H1 (cell line): ENCODE data around the gene ASTN2. TPM values are rescaled to one million over a fixed set of nuclear protein-coding genes. Genes with fewer than 3 reads are reported as not detected.

Experiments
- CTCF ChIA-PET: fragments of 300-600 bp; sonication (Branson Sonifier 250); formaldehyde crosslinking; loops from one replicate; lab custom pipeline; 2021; ENCODE audit not compliant: partially characterized antibody; lab: Charles Lee
- POLR2A ChIA-PET: fragments of 300-600 bp; sonication (Branson Sonifier 250); formaldehyde crosslinking; loops from one replicate; lab custom pipeline; 2021; ENCODE audit warnings: inconsistent platforms; ENCODE audit not compliant: partially characterized antibody; lab: Charles Lee
- DNase-seq, 2 experiments: peaks; one replicate each; pipeline versions ENCODE4 v3.0.0 to v3.0.0-alpha.2; 2010 to 2022; ENCODE audit warnings: low spot score in 2 of 2, low read depth in 1 of 2, mixed read lengths in 1 of 2
- FAIRE-seq: peaks from 2 replicates; lab custom pipeline; 2011; peaks lifted over from hg19 to GRCh38; lab: Jason Lieb, UNC
- H2AFZ ChIP-seq: 2 replicates; pipeline ENCODE4 v1.8.1; 2012; ENCODE audit warnings: low read length, inconsistent platforms
- H2AK5ac ChIP-seq: 2 replicates; pipeline ENCODE4 v1.6.1; 2013; ENCODE audit warnings: low read depth, low read length
- H2BK120ac ChIP-seq: replicated peaks from 2 replicates; pipeline ENCODE3; 2013; ENCODE audit warnings: low read depth, low read length, inconsistent platforms
- H2BK12ac ChIP-seq: 2 replicates; pipeline ENCODE4 v1.6.1; 2013; ENCODE audit warnings: low read depth, low read length
- H2BK15ac ChIP-seq: 2 replicates; pipeline ENCODE4 v1.6.1; 2013; ENCODE audit warnings: low read length
- H2BK20ac ChIP-seq: 2 replicates; pipeline ENCODE4 v1.6.1; 2013; ENCODE audit warnings: low read length
- H2BK5ac ChIP-seq: 2 replicates; pipeline ENCODE4 v1.6.1; 2013; ENCODE audit warnings: low read depth, low read length
- H3K14ac ChIP-seq: 2 replicates; pipeline ENCODE4 v1.6.1; 2013; ENCODE audit warnings: inconsistent platforms; ENCODE audit not compliant: insufficient read length
- H3K18ac ChIP-seq: 2 replicates; pipeline ENCODE4 v1.6.1; 2013; ENCODE audit warnings: low read length; ENCODE audit errors: extremely low read depth
- H3K23ac ChIP-seq: 2 replicates; pipeline ENCODE4 v1.6.1; 2013; ENCODE audit warnings: inconsistent platforms; ENCODE audit not compliant: insufficient read length
- H3K23me2 ChIP-seq: 2 replicates; pipeline ENCODE4 v1.6.1; 2013; ENCODE audit warnings: low read depth, low read length
- H3K27ac ChIP-seq: 2 replicates; pipeline ENCODE4 v1.6.1; 2011; ENCODE audit warnings: low read depth, low read length, inconsistent platforms
- H3K27me3 ChIP-seq, 4 experiments: replicated peaks in 1 of 4; 1 replicate in 1 of 4; 2 replicates in 3 of 4; pipeline versions ENCODE4 v1.6.1 to v1.8.1; 2011 to 2013; ENCODE audit warnings: low read length in 3 of 4, mild to moderate bottlenecking in 3 of 4, inconsistent platforms in 2 of 4, mixed read lengths in 2 of 4, moderate library complexity in 1 of 4; ENCODE audit not compliant: control insufficient read depth in 3 of 4, insufficient read depth in 3 of 4; ENCODE audit errors: extremely low read depth in 1 of 4
- H3K36me3 ChIP-seq, 4 experiments: 2 replicates each; pipeline versions ENCODE4 v1.6.1 to v1.8.1; 2011 to 2013; ENCODE audit warnings: mild to moderate bottlenecking in 4 of 4, low read length in 3 of 4, moderate library complexity in 2 of 4, control low read depth in 1 of 4, inconsistent platforms in 1 of 4; ENCODE audit not compliant: insufficient read depth in 4 of 4, control insufficient read depth in 2 of 4
- H3K4ac ChIP-seq: replicated peaks from 2 replicates; pipeline ENCODE3; 2013; ENCODE audit warnings: low read length, low read depth, mixed read lengths, inconsistent platforms; ENCODE audit not compliant: insufficient read length
- H3K4me1 ChIP-seq, 4 experiments: replicated peaks in 1 of 4; 1 replicate in 1 of 4; 2 replicates in 3 of 4; pipeline versions ENCODE4 v1.6.1 to v1.8.1; 2011 to 2013; ENCODE audit warnings: low read length in 3 of 4, inconsistent platforms in 2 of 4, mixed read lengths in 1 of 4; ENCODE audit not compliant: insufficient read depth in 4 of 4, control insufficient read depth in 3 of 4
- H3K4me2 ChIP-seq, 2 experiments: 2 replicates each; pipeline versions ENCODE4 v1.6.1 to v1.8.1; 2011 to 2013; ENCODE audit warnings: low read depth in 2 of 2, low read length in 2 of 2, control low read depth in 1 of 2, inconsistent platforms in 1 of 2, mild to moderate bottlenecking in 1 of 2; ENCODE audit not compliant: insufficient read depth in 1 of 2
- H3K4me3 ChIP-seq, 4 experiments: fragments of 200-600, 300-600 bp in 1 of 4; sonication (generic), shearing (Covaris generic), sonication (Bioruptor Twin) in 1 of 4; 2 replicates each; pipeline versions ENCODE4 v1.5.1 to v1.8.1; 2011 to 2016; ENCODE audit warnings: low read length in 4 of 4, low read depth in 3 of 4, control low read depth in 2 of 4, inconsistent platforms in 2 of 4, mild to moderate bottlenecking in 2 of 4, mixed read lengths in 1 of 4, moderate library complexity in 1 of 4; ENCODE audit not compliant: insufficient read depth in 2 of 4; ENCODE audit errors: extremely low read depth in 1 of 4
- H3K56ac ChIP-seq: replicated peaks from 2 replicates; pipeline ENCODE3; 2013; ENCODE audit warnings: low read depth, mild to moderate bottlenecking, mixed read lengths, low read length, inconsistent platforms; ENCODE audit not compliant: insufficient read length
- H3K79me1 ChIP-seq: 2 replicates; pipeline ENCODE4 v1.6.1; 2013; ENCODE audit warnings: low read depth, low read length, control low read depth
- H3K79me2 ChIP-seq, 2 experiments: 2 replicates each; pipeline versions ENCODE4 v1.6.1 to v1.8.1; 2012 to 2013; ENCODE audit warnings: low read length in 2 of 2, mild to moderate bottlenecking in 2 of 2, inconsistent platforms in 1 of 2; ENCODE audit not compliant: insufficient read depth in 2 of 2, control insufficient read depth in 1 of 2
- H3K9ac ChIP-seq, 4 experiments: replicated peaks in 1 of 4; 1 replicate in 1 of 4; 2 replicates in 3 of 4; pipeline versions ENCODE4 v1.6.1 to v1.8.1; 2011 to 2013; ENCODE audit warnings: low read depth in 3 of 4, low read length in 3 of 4, control low read depth in 2 of 4, mild to moderate bottlenecking in 2 of 4, moderate library complexity in 2 of 4, inconsistent platforms in 1 of 4; ENCODE audit errors: extremely low read depth in 1 of 4
- H3K9me3 ChIP-seq, 2 experiments: 2 replicates each; pipeline versions ENCODE4 v1.6.1 to v1.8.1; 2012 to 2013; ENCODE audit warnings: mild to moderate bottlenecking in 2 of 2, moderate library complexity in 2 of 2, control low read depth in 1 of 2, inconsistent platforms in 1 of 2, low read depth in 1 of 2, low read length in 1 of 2, mixed read lengths in 1 of 2; ENCODE audit not compliant: insufficient read depth in 2 of 2
- H4K20me1 ChIP-seq, 2 experiments: replicated peaks in 1 of 2; 2 replicates each; pipeline versions ENCODE3 to v1.8.1; 2011 to 2013; ENCODE audit warnings: inconsistent platforms in 2 of 2, low read length in 2 of 2, mild to moderate bottlenecking in 1 of 2; ENCODE audit not compliant: insufficient read depth in 2 of 2, control insufficient read depth in 1 of 2
- H4K5ac ChIP-seq: 2 replicates; pipeline ENCODE4 v1.6.1; 2013; ENCODE audit warnings: low read length, low read depth, mixed read lengths, inconsistent platforms; ENCODE audit not compliant: insufficient read length
- H4K8ac ChIP-seq: 2 replicates; pipeline ENCODE4 v1.8.0; 2013; ENCODE audit warnings: mild to moderate bottlenecking, moderate library complexity, low read length, inconsistent platforms; ENCODE audit not compliant: insufficient read depth; ENCODE audit errors: extremely low read depth
- H4K91ac ChIP-seq: replicated peaks from 2 replicates; pipeline ENCODE3; 2013; ENCODE audit warnings: low read length, mixed read lengths, inconsistent platforms; ENCODE audit not compliant: insufficient read length
- BCL11A ChIP-seq, 2 experiments: IDR thresholded peaks; one replicate each; pipeline ENCODE4 v1.6.1; 2011; ENCODE audit warnings: low read depth in 2 of 2, low read length in 2 of 2, mild to moderate bottlenecking in 2 of 2
- BRCA1 ChIP-seq: IDR thresholded peaks from 2 replicates; pipeline ENCODE4 v1.6.1; 2012; ENCODE audit warnings: low read depth, low read length, improper control_type of control experiment
- CBX5 ChIP-seq: fragments of 300-800, 300-1000 bp; sonication (generic); IDR thresholded peaks from 2 replicates; pipeline ENCODE4 v1.7.1; 2016; ENCODE audit warnings: antibody characterized with exemption, low read length, low read depth
- EGR1 ChIP-seq: IDR thresholded peaks from 2 replicates; pipeline ENCODE4 v1.6.1; 2011; ENCODE audit warnings: low read depth, low read length, borderline replicate concordance
- GABPA ChIP-seq: IDR thresholded peaks from 2 replicates; pipeline ENCODE4 v1.6.1; 2011; ENCODE audit warnings: mild to moderate bottlenecking, low read length, moderate library complexity, borderline replicate concordance; ENCODE audit not compliant: insufficient read depth
- JUND ChIP-seq: IDR thresholded peaks from 2 replicates; pipeline ENCODE4 v1.6.1; 2011; ENCODE audit warnings: mild to moderate bottlenecking, improper control_type of control experiment, low read length
- SIX5 ChIP-seq: IDR thresholded peaks from 2 replicates; pipeline ENCODE4 v1.6.1; 2011; ENCODE audit warnings: mild to moderate bottlenecking, low read depth, low read length
- SP1 ChIP-seq: IDR thresholded peaks from 2 replicates; pipeline ENCODE4 v1.6.1; 2011; ENCODE audit warnings: low read depth, low read length
- SP4 ChIP-seq: IDR thresholded peaks from 2 replicates; pipeline ENCODE4 v1.6.1; 2012; ENCODE audit warnings: low read length, inconsistent platforms
- SUZ12 ChIP-seq: fragments of 200-600 bp; sonication (generic); IDR thresholded peaks from 2 replicates; pipeline ENCODE4 v1.6.1; 2012; ENCODE audit warnings: mild to moderate bottlenecking, inconsistent platforms, low read length, moderate library complexity, mixed read lengths
- WGBS, 2 experiments: shearing (Covaris generic) in 1 of 2; methylation state at CpG; one replicate each; pipeline versions ENCODE4 v1.1.6 to v1.1.7; 2013 to 2015; ENCODE audit warnings: low lambda C conversion rate in 2 of 2, mixed read lengths in 2 of 2, inconsistent platforms in 1 of 2, low coverage in 1 of 2, missing lambda C conversion rate in 1 of 2; ENCODE audit not compliant: insufficient replicate concordance in 2 of 2, insufficient coverage in 1 of 2, insufficient read length in 1 of 2; ENCODE audit errors: extremely low coverage in 1 of 2, missing lambda C conversion rate in 1 of 2; 5-methylcytosine and 5-hydroxymethylcytosine counted together
- polyA plus RNA-seq, 7 experiments: library from polyadenylated mRNA; depleted of rRNA in 3 of 7; stranded (reverse) in 5 of 7; unstranded in 2 of 7; fragments of >200 nt in 5 of 7; fragments of 200-250 nt in 2 of 7; gene quantifications; 1 replicate in 5 of 7; 2 replicates in 1 of 7; 4 replicates in 1 of 7; pipeline versions ENCODE4 v1.2.1 to v1.2.3, GENCODE V29; 2011 to 2013; ENCODE audit warnings: missing spikeins in 2 of 7, mixed read lengths in 2 of 7
- total RNA-seq: library from RNA; stranded (reverse); fragmentation: NEBNext Ultra II Directional; extraction: Animal tissue kit (Norgen Biotek cat#: 25700); gene quantifications from 2 replicates; pipeline ENCODE4 v1.2.1, GENCODE V29; 2021
- TF ChIP-seq, protein P1 (sequence below): IDR thresholded peaks from 2 replicates; pipeline ENCODE4 v1.6.1; 2012; ENCODE audit warnings: low read length, inconsistent platforms
- TF ChIP-seq, protein P2 (sequence below): IDR thresholded peaks from 2 replicates; pipeline ENCODE4 v1.6.1; 2011; ENCODE audit warnings: low read length, improper control_type of control experiment

Gene ASTN2
- total and polyA plus RNA-seq, 2 of the 8 experiments (the other 6 are each of a cell fraction or from before 2014, with no cell fraction given): 8.2 to 13.7 TPM

DNA sequence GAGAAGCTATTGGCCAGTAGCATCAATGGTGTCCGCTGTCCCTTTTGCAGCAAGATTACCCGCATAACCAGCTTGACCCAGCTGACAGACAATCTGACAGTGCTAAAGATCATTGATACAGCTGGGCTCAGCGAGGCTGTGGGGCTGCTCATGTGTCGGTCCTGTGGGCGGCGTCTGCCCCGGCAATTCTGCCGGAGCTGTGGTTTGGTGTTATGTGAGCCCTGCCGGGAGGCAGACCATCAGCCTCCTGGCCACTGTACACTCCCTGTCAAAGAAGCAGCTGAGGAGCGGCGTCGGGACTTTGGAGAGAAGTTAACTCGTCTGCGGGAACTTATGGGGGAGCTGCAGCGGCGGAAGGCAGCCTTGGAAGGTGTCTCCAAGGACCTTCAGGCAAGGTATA is 717.0 kb downstream of the ASTN2 start:
- Histone ChIP-seq H3K79me1 (no peaks in the 10 kb centered on the region; the same call in 1 of the 2 replicates), H3K23ac (no peak overlapping the region), H4K8ac (no peak overlapping the region; the same call in 1 of the 2 replicates), H4K5ac (no peak overlapping the region), H3K36me3 (peaks cover 0 to 32% (median 17%) of the 10 kb centered on the region in 4 experiments; a peak in 6 of 8 replicates), H2BK15ac (no peak overlapping the region), H3K23me2 (no peaks in the 10 kb centered on the region), H3K4me1 (no peaks in the 10 kb centered on the region), H3K9me3 (no peaks in the 10 kb centered on the region), H3K14ac (no peak overlapping the region), H3K4me2 (no peak overlapping the region), H4K20me1 (peaks cover 0 to 4% of the 10 kb centered on the region in 2 experiments), H3K79me2 (peaks cover 0 to 7% of the 10 kb centered on the region in 2 experiments; a peak in 1 of 4 replicates), H3K9ac (no peak overlapping the region), H3K27ac (no peak overlapping the region), H2AK5ac (no peak overlapping the region), H3K27me3 (no peaks in the 10 kb centered on the region), H3K4ac (no peak overlapping the region), H3K4me3 (no peak overlapping the region), H3K56ac (no peak overlapping the region), H2BK5ac (no peak overlapping the region), H2BK12ac (no peak overlapping the region), H2AFZ (no peak overlapping the region), H2BK20ac (no peak overlapping the region), H3K18ac (no peak overlapping the region), H4K91ac (no peak overlapping the region), H2BK120ac (no peak overlapping the region)
- ChIA-PET POLR2A (interaction anchor here (0.9 to 1.3 kb wide), 3 partner anchors 9 to 12 kb away, joined by 3 read pairs; no protein-coding TSS in a partner anchor), CTCF (interaction anchor here (1.3 to 2.2 kb wide), 2 partner anchors 9 to 162 kb away, joined by 3 to 7 read pairs; no protein-coding TSS in a partner anchor)
- no peak for FAIRE-seq
- DNase-seq: no peak
- WGBS, 2 experiments: 94% methylated on average over 9 of the region's 16 CpGs; no CpG with 5 or more reads in 1 of the 2 experiments
- TF ChIP-seq SP1 (no peak), SUZ12 (no peak), GABPA (no peak), SIX5 (no peak), BRCA1 (no peak), EGR1 (no peak), SP4 (no peak), JUND (no peak), BCL11A (IDR thresholded peaks at IDR 0.05; ENCODE audit: low read depth in 2 of 2, low read length in 2 of 2) (no peak), CBX5 (no peak)
- TF ChIP-seq, protein P1, sequence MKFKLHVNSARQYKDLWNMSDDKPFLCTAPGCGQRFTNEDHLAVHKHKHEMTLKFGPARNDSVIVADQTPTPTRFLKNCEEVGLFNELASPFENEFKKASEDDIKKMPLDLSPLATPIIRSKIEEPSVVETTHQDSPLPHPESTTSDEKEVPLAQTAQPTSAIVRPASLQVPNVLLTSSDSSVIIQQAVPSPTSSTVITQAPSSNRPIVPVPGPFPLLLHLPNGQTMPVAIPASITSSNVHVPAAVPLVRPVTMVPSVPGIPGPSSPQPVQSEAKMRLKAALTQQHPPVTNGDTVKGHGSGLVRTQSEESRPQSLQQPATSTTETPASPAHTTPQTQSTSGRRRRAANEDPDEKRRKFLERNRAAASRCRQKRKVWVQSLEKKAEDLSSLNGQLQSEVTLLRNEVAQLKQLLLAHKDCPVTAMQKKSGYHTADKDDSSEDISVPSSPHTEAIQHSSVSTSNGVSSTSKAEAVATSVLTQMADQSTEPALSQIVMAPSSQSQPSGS: no peak
- TF ChIP-seq, protein P2, sequence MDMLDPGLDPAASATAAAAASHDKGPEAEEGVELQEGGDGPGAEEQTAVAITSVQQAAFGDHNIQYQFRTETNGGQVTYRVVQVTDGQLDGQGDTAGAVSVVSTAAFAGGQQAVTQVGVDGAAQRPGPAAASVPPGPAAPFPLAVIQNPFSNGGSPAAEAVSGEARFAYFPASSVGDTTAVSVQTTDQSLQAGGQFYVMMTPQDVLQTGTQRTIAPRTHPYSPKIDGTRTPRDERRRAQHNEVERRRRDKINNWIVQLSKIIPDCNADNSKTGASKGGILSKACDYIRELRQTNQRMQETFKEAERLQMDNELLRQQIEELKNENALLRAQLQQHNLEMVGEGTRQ: no peak
